Measurements from ENCODE around the gene MYCL.
"Not testable (repeated sequence)": the region's sequence is repeated elsewhere in the genome, so short reads cannot be mapped to it uniquely, and the experiment has no call there.

The MYCL gene

GRCh38 chr1:39915499-39916129 is 13.9 kb upstream of the MYCL start:
- no peak for DNase-seq

GRCh38 chr1:39913136-39913535 is 11.4 kb upstream of the MYCL start:
- not testable (repeated sequence) for DNase-seq

GRCh38 chr1:39910263-39910662 is 8.5 kb upstream of the MYCL start:
- DNase-seq: no peak

- DNase-seq: no peak
Measured at GRCh38 chr1:39908534-39908933, 6.8 kb upstream of the MYCL start.

GRCh38 chr1:39907528-39908453 is 6.1 kb upstream of the MYCL start:
- DNase-seq: no peak

- no peak for DNase-seq
Measured at GRCh38 chr1:39905172-39905571, 3.5 kb upstream of the MYCL start.

- no peak for DNase-seq
Measured at GRCh38 chr1:39902460-39902807, 717 bp upstream of the MYCL start.

- DNase-seq: peak; percentile 21
Measured at GRCh38 chr1:39901464-39901713, 328 bp downstream of the MYCL start.

GRCh38 chr1:39900662-39901463 is 854 bp downstream of the MYCL start:
- no peak for DNase-seq

GRCh38 chr1:39899611-39900538 is 1.8 kb downstream of the MYCL start:
- DNase-seq: no peak

GRCh38 chr1:39898648-39899603 is 2.8 kb downstream of the MYCL start:
- peak; percentile 26 for DNase-seq

GRCh38 chr1:39898191-39898590 is 3.5 kb downstream of the MYCL start:
- no peak for DNase-seq

- DNase-seq: no peak
Measured at GRCh38 chr1:39896909-39897685, 4.6 kb downstream of the MYCL start.

GRCh38 chr1:39895731-39896480 is 5.8 kb downstream of the MYCL start:
- no peak for DNase-seq

- DNase-seq: no peak
Measured at GRCh38 chr1:39894884-39895495, 6.7 kb downstream of the MYCL start.

- no peak for DNase-seq
Measured at GRCh38 chr1:39892601-39893595, 8.8 kb downstream of the MYCL start.

GRCh38 chr1:39890880-39891279 is 10.8 kb downstream of the MYCL start:
- DNase-seq: no peak

GRCh38 chr1:39890273-39890672 is 11.4 kb downstream of the MYCL start:
- no peak for DNase-seq

Data from activated CD4-positive, alpha-beta T cell treated with anti-CD3 and anti-CD28 coated beads for 48 hours (primary cell).